IMR-90 (cell line): ENCODE results near the gene FBXW4. TPM values are rescaled to one million over a fixed set of nuclear protein-coding genes. Genes with fewer than 3 reads are reported as not detected.

Experiments
- ATAC-seq: fragments of 200-7000 bp; cut with Tn5 transposase; 2 replicates; pipeline ENCODE4 v1.9.1; 2020; ENCODE audit warnings: low read depth, mild to moderate bottlenecking, moderate library complexity
- BruUV-seq: library from RNA; stranded (reverse); fragments of 400-500 nt; replicated peaks from 2 replicates; lab custom pipeline; 2021; lab: Mats Ljungman, UMichigan
- CTCF ChIA-PET: fragments of 300-600 bp; formaldehyde crosslinking; extraction: SDS; loops from one replicate; lab custom pipeline; 2021; ENCODE audit warnings: antibody characterized with exemption; lab: Yijun Ruan, JAX
- POLR2A ChIA-PET: fragments of 300-600 bp; sonication (Branson Sonifier 250); formaldehyde crosslinking; loops from one replicate; lab custom pipeline; 2022; ENCODE audit warnings: antibody characterized with exemption; ENCODE audit not compliant: unreplicated experiment; lab: Charles Lee
- DNase-seq: peaks from one replicate; pipeline ENCODE4 v3.0.0; 2013
- H2AFZ ChIP-seq: replicated peaks from 2 replicates; pipeline ENCODE3; 2013; ENCODE audit warnings: low read length, mild to moderate bottlenecking; ENCODE audit not compliant: poor library complexity
- H2AK5ac ChIP-seq: 2 replicates; pipeline ENCODE4 v1.6.1; 2013; ENCODE audit warnings: low read depth, low read length, inconsistent platforms
- H2AK9ac ChIP-seq: replicated peaks from 2 replicates; pipeline ENCODE3; 2013; ENCODE audit warnings: mild to moderate bottlenecking, low read depth, low read length, moderate library complexity; ENCODE audit not compliant: poor library complexity
- H2BK120ac ChIP-seq: 2 replicates; pipeline ENCODE4 v1.6.1; 2013; ENCODE audit warnings: low read depth, low read length, inconsistent platforms
- H2BK15ac ChIP-seq: 3 replicates; pipeline ENCODE4 v1.6.1; 2013; ENCODE audit warnings: low read depth, low read length, inconsistent platforms
- H2BK20ac ChIP-seq: 2 replicates; pipeline ENCODE4 v1.6.1; 2013; ENCODE audit warnings: low read depth, mild to moderate bottlenecking, inconsistent platforms, low read length, moderate library complexity
- H2BK5ac ChIP-seq: 2 replicates; pipeline ENCODE4 v1.6.1; 2013; ENCODE audit warnings: mild to moderate bottlenecking, low read depth, low read length, inconsistent platforms; ENCODE audit not compliant: poor library complexity, severe bottlenecking
- H3K14ac ChIP-seq: replicated peaks from 2 replicates; pipeline ENCODE4 v1.6.1; 2013; ENCODE audit warnings: low read depth, low read length, inconsistent platforms
- H3K18ac ChIP-seq: 2 replicates; pipeline ENCODE4 v1.6.1; 2013; ENCODE audit warnings: low read depth, low read length, control low read depth
- H3K23ac ChIP-seq: 2 replicates; pipeline ENCODE4 v1.6.1; 2013; ENCODE audit warnings: low read depth, low read length, inconsistent platforms
- H3K27ac ChIP-seq: 2 replicates; pipeline ENCODE4 v1.5.1; 2013; ENCODE audit warnings: mild to moderate bottlenecking, control low read depth, low read length; ENCODE audit not compliant: insufficient read depth
- H3K27me3 ChIP-seq: 2 replicates; pipeline ENCODE4 v1.6.1; 2013; ENCODE audit warnings: low read length; ENCODE audit not compliant: control insufficient read depth, insufficient read depth
- H3K36me3 ChIP-seq: 2 replicates; pipeline ENCODE4 v1.6.1; 2013; ENCODE audit warnings: low read length, mixed read lengths; ENCODE audit not compliant: control insufficient read depth, insufficient read depth
- H3K4ac ChIP-seq: 2 replicates; pipeline ENCODE4 v1.6.1; 2013; ENCODE audit warnings: low read depth, low read length, inconsistent platforms
- H3K4me1 ChIP-seq: 2 replicates; pipeline ENCODE4 v1.6.1; 2013; ENCODE audit warnings: low read length, mixed read lengths; ENCODE audit not compliant: control insufficient read depth, insufficient read depth
- H3K4me2 ChIP-seq: 2 replicates; pipeline ENCODE4 v1.6.1; 2013; ENCODE audit warnings: low read depth, mild to moderate bottlenecking, control low read depth, low read length, moderate library complexity
- H3K4me3 ChIP-seq: 2 replicates; pipeline ENCODE4 v1.5.1; 2013; ENCODE audit warnings: low read depth, mild to moderate bottlenecking, control low read depth, low read length, moderate library complexity; ENCODE audit not compliant: insufficient read depth
- H3K56ac ChIP-seq: 2 replicates; pipeline ENCODE4 v1.6.1; 2013; ENCODE audit warnings: low read length, inconsistent platforms; ENCODE audit not compliant: insufficient read depth; ENCODE audit errors: extremely low read depth
- H3K79me1 ChIP-seq, 2 experiments: 2 replicates each; pipeline ENCODE4 v1.6.1; 2013; ENCODE audit warnings: low read length in 2 of 2, inconsistent platforms in 1 of 2, low read depth in 1 of 2
- H3K9ac ChIP-seq: 2 replicates; pipeline ENCODE4 v1.6.1; 2013; ENCODE audit warnings: low read depth, low read length, control low read depth
- H3K9me1 ChIP-seq: 2 replicates; pipeline ENCODE4 v1.6.1; 2013; ENCODE audit warnings: low read length, inconsistent platforms; ENCODE audit not compliant: insufficient read depth
- H3K9me3 ChIP-seq: 2 replicates; pipeline ENCODE4 v1.6.1; 2013; ENCODE audit warnings: low read length; ENCODE audit not compliant: control insufficient read depth, insufficient read depth
- H4K20me1 ChIP-seq: 2 replicates; pipeline ENCODE4 v1.6.1; 2013; ENCODE audit warnings: low read length, inconsistent platforms; ENCODE audit not compliant: insufficient read depth
- H4K5ac ChIP-seq: 2 replicates; pipeline ENCODE4 v1.6.1; 2013; ENCODE audit warnings: mild to moderate bottlenecking, low read depth, low read length, control low read depth
- H4K8ac ChIP-seq, 2 experiments: 2 replicates each; pipeline ENCODE4 v1.6.1; 2013; ENCODE audit warnings: low read depth in 2 of 2, low read length in 2 of 2, control low read depth in 1 of 2, inconsistent platforms in 1 of 2
- H4K91ac ChIP-seq: 2 replicates; pipeline ENCODE4 v1.6.1; 2013; ENCODE audit warnings: low read depth, low read length, inconsistent platforms; ENCODE audit not compliant: insufficient read depth
- BHLHE40 ChIP-seq: fragments of 150-350 bp; IDR thresholded peaks from 2 replicates; pipeline ENCODE4 v1.6.1; 2016; ENCODE audit warnings: mild to moderate bottlenecking, low read depth, low read length
- CHD1 ChIP-seq: IDR thresholded peaks from 2 replicates; pipeline ENCODE4 v1.6.1; 2012; ENCODE audit warnings: low read depth, low read length, improper control_type of control experiment
- FOS ChIP-seq: fragments of 150-350 bp; IDR thresholded peaks from 2 replicates; pipeline ENCODE4 v1.6.1; 2016; ENCODE audit warnings: low read depth, low read length
- MXI1 ChIP-seq: IDR thresholded peaks from 2 replicates; pipeline ENCODE4 v1.6.1; 2012; ENCODE audit warnings: low read depth, mild to moderate bottlenecking, low read length, moderate library complexity, borderline replicate concordance
- POLR2A ChIP-seq: IDR thresholded peaks from 2 replicates; pipeline ENCODE4 v1.6.1; 2012; ENCODE audit warnings: mild to moderate bottlenecking, low read depth, low read length
- SMC3 ChIP-seq: fragments of 150-350 bp; IDR thresholded peaks from 2 replicates; pipeline ENCODE4 v1.6.1; 2016; ENCODE audit warnings: low read depth, mild to moderate bottlenecking, antibody characterized with exemption, low read length, moderate library complexity
- WGBS, 2 experiments: methylation state at CpG; one replicate each; pipeline versions ENCODE4 v1.1.5 to v1.1.7; 2013; ENCODE audit warnings: missing lambda C conversion rate in 2 of 2; ENCODE audit not compliant: insufficient read length in 1 of 2; ENCODE audit errors: extremely low coverage in 2 of 2; 5-methylcytosine and 5-hydroxymethylcytosine counted together
- dilution Hi-C: fragments of 300-500 bp; cut with HindIII; formaldehyde crosslinking; loops from one replicate; pipeline ENCODE4 v1.14.3; 2018; ENCODE audit warnings: low sequenced_read_pairs; ENCODE audit not compliant: unreplicated experiment
- in situ Hi-C: fragments of 300-500 bp; cut with MboI; formaldehyde crosslinking; loops from 3 replicates; pipeline ENCODE4 v1.14.3; 2019; ENCODE audit warnings: low sequenced_read_pairs, inconsistent platforms, mixed read lengths
- intact Hi-C: fragments of 100-400 bp; cut with micrococcal nuclease; formaldehyde crosslinking; loops from 2 replicates; pipeline ENCODE4 v1.10.0; 2022
- polyA plus RNA-seq, 3 experiments: library from polyadenylated mRNA; depleted of rRNA; stranded (reverse); fragments of >200 nt; gene quantifications; 2 replicates each; pipeline ENCODE4 v1.2.3, GENCODE V29; 2012; ENCODE audit warnings: low replicate concordance in 1 of 3
- total RNA-seq: library from RNA; depleted of rRNA; stranded (reverse); fragments of >200 nt; gene quantifications from 2 replicates; pipeline ENCODE4 v1.2.3, GENCODE V29; 2012

Gene FBXW4
- total and polyA plus RNA-seq, 2 of the 4 experiments (the other 2 are of a cell fraction), result 19.3 to 26.7 TPM

DNA sequence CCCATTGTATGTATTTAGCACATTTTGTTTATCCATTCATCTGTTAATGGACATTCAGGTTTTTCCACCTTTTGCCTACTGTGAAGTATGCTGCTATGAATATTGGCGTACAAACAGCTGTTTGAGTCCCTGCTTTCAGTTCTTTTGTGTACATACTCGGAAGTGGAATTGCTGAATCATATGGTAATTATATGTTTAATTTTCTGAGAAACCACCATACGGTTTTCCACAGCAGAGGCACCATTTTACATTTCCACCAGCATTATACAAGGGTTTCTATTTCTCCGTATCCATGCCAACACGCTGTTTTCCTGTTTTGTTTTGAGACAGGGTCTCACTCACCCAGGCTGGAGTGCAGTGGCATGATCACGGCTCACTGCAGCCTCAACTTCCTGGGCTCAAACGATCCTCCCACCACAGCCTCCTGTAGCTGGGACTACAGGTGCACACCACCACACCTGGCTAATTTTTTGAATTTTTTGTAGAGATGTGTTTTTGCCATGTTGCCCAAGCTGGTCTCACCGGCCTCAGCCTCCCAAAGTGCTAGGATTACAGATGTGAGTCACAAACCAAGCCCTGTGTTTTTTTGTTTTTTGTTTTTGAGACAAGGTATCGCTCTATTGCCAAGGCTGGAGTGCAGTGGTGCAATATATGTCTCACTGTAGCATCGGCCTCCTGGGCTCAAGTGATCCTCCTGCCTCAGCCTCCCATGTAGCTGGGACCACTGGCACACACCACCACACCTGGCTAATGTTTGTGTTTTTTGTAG, 22.1 kb upstream of the FBXW4 start (continued):
- no peak for TF ChIP-seq FOS

DNA sequence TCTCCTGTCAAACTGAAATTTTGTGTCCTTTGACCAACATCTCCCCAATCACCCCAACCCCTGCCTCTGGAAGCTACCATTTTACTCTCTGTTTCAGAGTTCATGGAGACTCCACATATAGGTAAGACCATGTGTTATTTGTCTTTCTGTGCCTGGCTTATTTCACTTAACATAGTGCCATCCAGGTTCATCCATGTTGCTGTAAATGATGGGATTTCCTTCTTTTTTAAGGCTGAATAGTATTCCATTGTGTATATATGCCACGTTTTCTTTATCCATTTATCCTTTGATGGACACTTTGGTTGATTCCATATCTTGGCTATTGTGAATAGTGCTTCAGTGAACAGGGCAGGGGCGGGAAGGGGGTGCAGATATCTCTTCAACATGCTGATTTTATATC, 18.0 kb upstream of the FBXW4 start:
- no peak overlapping the region for H4K91ac ChIP-seq
- no peak overlapping the region for H3K27ac ChIP-seq
- H3K9me1 ChIP-seq, result no peaks in the 10 kb centered on the region
- BruUV-seq, result no TSS peak
- CTCF ChIA-PET, result no interaction called here
- H3K4me3 ChIP-seq, result no peak overlapping the region
- H3K79me1 ChIP-seq, result no peaks in the 10 kb centered on the region
- H3K36me3 ChIP-seq, result no peaks in the 10 kb centered on the region
- no peak overlapping the region for H3K23ac ChIP-seq
- POLR2A ChIA-PET, result no interaction called here
- H3K9me3 ChIP-seq, result no peaks in the 10 kb centered on the region
- no peak overlapping the region for H3K4ac ChIP-seq
- no CpG with 5 or more reads among the region's 2 CpGs for WGBS, 2 experiments
- no peak overlapping the region for H4K5ac ChIP-seq
- peaks cover 6% of the 10 kb centered on the region for H3K4me1 ChIP-seq
- in situ Hi-C loops, result no loop called here
- no peak overlapping the region for H2BK20ac ChIP-seq
- H3K56ac ChIP-seq, result no peak overlapping the region
- no peak overlapping the region for H2AK9ac ChIP-seq
- H3K4me2 ChIP-seq, result no peak overlapping the region
- DNase-seq, result no peak
- TF ChIP-seq MXI1, result no peak
- no peak for TF ChIP-seq POLR2A
- no peak for TF ChIP-seq SMC3
- no peak for TF ChIP-seq BHLHE40
- TF ChIP-seq CHD1, result no peak
- H2AFZ ChIP-seq, result no peak overlapping the region
- no peak overlapping the region for H3K9ac ChIP-seq
- H4K8ac ChIP-seq, result no peak overlapping the region
- dilution Hi-C loops, result no loop called here
- H2BK5ac ChIP-seq, result no peak overlapping the region
- ATAC-seq, result no peak
- H2BK15ac ChIP-seq, result no peak overlapping the region
- no peak overlapping the region for H3K18ac ChIP-seq
- intact Hi-C loops, result no loop called here
- no peaks in the 10 kb centered on the region for H4K20me1 ChIP-seq
- no peak overlapping the region for H2BK120ac ChIP-seq
- H3K27me3 ChIP-seq, result peaks cover 4% of the 10 kb centered on the region; the same call in 1 of the 2 replicates
- H2AK5ac ChIP-seq, result no peak overlapping the region
- no peak overlapping the region for H3K14ac ChIP-seq
